WTC11 (cell line): Measurements from ENCODE around the gene SDF4.

ENCODE experiments used
- ATF3 ChIP-seq: sonication (generic); formaldehyde crosslinking; conservative IDR thresholded peaks from 2 replicates; pipeline ENCODE4 v1.8.1; 2022; ENCODE audit warnings: mild to moderate bottlenecking, missing genetic modification reagents
- SP1 ChIP-seq: sonication (generic); formaldehyde crosslinking; conservative IDR thresholded peaks from 2 replicates; pipeline ENCODE4 v1.8.1; 2022; ENCODE audit warnings: missing genetic modification reagents
- TF ChIP-seq, protein P1 (sequence below): fragments of 200-600 bp; IDR thresholded peaks from 2 replicates; pipeline ENCODE4 v1.8.0; 2022; ENCODE audit warnings: antibody characterized with exemption

DNA sequence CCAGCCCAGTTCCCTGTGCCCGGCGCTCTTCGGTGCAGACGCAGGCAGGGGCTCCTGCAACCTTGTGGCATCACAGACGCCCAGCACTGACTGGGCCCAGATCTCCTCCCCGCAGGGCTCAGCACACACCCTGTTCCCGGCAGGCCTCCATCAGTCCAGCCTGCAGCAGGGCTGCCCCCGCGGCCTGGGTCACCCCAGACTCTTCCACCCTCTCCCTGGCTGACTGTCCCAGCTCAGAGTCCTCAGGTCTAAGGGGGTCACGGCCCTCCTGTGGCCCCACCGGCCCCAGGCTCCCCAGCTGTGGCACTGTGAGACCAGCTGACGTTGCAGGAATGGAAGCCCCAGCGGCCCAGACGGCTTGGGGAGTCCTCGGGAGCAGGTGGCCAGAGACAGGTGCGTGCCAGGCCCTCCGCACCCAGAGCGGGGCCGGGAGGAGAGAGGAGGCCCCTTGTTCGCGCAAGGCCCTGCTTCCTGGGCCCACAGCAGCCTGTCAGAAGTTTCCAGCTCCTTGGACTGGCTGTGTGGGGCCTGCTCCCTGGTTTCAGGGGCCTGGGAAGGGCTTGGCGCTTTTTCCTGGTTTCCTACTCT lies 4.5 kb upstream of the SDF4 start:
- TF ChIP-seq ATF3 (CRISPR knock-in tag) (no peak), SP1 (CRISPR knock-in tag) (no peak)
- TF ChIP-seq, protein P1, sequence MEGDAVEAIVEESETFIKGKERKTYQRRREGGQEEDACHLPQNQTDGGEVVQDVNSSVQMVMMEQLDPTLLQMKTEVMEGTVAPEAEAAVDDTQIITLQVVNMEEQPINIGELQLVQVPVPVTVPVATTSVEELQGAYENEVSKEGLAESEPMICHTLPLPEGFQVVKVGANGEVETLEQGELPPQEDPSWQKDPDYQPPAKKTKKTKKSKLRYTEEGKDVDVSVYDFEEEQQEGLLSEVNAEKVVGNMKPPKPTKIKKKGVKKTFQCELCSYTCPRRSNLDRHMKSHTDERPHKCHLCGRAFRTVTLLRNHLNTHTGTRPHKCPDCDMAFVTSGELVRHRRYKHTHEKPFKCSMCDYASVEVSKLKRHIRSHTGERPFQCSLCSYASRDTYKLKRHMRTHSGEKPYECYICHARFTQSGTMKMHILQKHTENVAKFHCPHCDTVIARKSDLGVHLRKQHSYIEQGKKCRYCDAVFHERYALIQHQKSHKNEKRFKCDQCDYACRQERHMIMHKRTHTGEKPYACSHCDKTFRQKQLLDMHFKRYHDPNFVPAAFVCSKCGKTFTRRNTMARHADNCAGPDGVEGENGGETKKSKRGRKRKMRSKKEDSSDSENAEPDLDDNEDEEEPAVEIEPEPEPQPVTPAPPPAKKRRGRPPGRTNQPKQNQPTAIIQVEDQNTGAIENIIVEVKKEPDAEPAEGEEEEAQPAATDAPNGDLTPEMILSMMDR = no peak
